Right renal cortex interstitium (tissue), 3 donors: Measurements from ENCODE around the gene ATP5F1E. TPM values are rescaled to one million over a fixed set of nuclear protein-coding genes. Genes with fewer than 3 reads are reported as not detected.

Experiments
- DNase-seq, 3 donors: peaks; one replicate each; pipeline ENCODE4 v3.0.0-alpha.2; 2013; ENCODE audit warnings: low read depth in 3 of 3, low spot score in 2 of 3
- polyA plus RNA-seq, 3 donors: library from polyadenylated mRNA; unstranded; fragments of 120-200 nt; gene quantifications; one replicate each; pipeline ENCODE4 v1.2.1, GENCODE V29; 2013; ENCODE audit not compliant: insufficient read length in 3 of 3

Gene ATP5F1E
- polyA plus RNA-seq, 3 donors, result 202 to 222 (median 222) TPM

- DNase-seq, result no peak
These were observed 55.9 kb downstream of the ATP5F1E start for GRCh38 chr20:58976061-58976730.

Other genes starting within 250 kb of the ATP5F1E start
- gene GNAS-AS1, start 181.4 kb downstream of the ATP5F1E start, polyA plus RNA-seq, result 1 to 10 TPM in 2 of 3 donors, under 1 TPM in 1; 0.75 to 1.3 (median 1.2) TPM
- gene GNAS, start 179.6 kb downstream of the ATP5F1E start, polyA plus RNA-seq, result 1,000 to 10,000 TPM; 2,040 to 2,096 (median 2,069) TPM
- gene NELFCD, start 51.1 kb downstream of the ATP5F1E start, polyA plus RNA-seq, result 100 to 1,000 TPM; 122 to 139 (median 135) TPM
- gene CTSZ, start 25.1 kb downstream of the ATP5F1E start, polyA plus RNA-seq, result 10 to 100 TPM; 80.3 to 90.7 (median 86.6) TPM
- gene TUBB1, start 12.9 kb downstream of the ATP5F1E start, polyA plus RNA-seq, result 1 to 10 TPM; 2.4 to 5.4 (median 3.0) TPM
- gene PRELID3B, start 10.5 kb upstream of the ATP5F1E start, polyA plus RNA-seq, result 10 to 100 TPM; 73.3 to 81.5 (median 77.2) TPM
- under 1 TPM; 0.07 to 0.10 (median 0.07) TPM for gene ZNF831, start 131.5 kb upstream of the ATP5F1E start, polyA plus RNA-seq